Smooth muscle cell (in vitro differentiated cells): ENCODE measurements around the gene ACSL1. TPM values are rescaled to one million over a fixed set of nuclear protein-coding genes. Genes with fewer than 3 reads are reported as not detected.

Source experiments
- DNase-seq: peaks from one replicate; lab custom pipeline; 2025; ENCODE audit not compliant: unreplicated experiment; lab: John Stamatoyannopoulos, UW
- H2AFZ ChIP-seq: fragments of 200-600 bp; sonication (generic); 2 replicates; pipeline ENCODE4 v1.6.0; 2016; ENCODE audit warnings: antibody characterized with exemption, low read depth, mild to moderate bottlenecking
- H3F3A ChIP-seq: fragments of 200-600 bp; sonication (generic); 2 replicates; pipeline ENCODE4 v1.6.0; 2017; ENCODE audit warnings: antibody characterized with exemption, low read depth
- H3K27ac ChIP-seq: fragments of 200-600 bp; sonication (generic); 2 replicates; pipeline ENCODE4 v1.5.1; 2016; ENCODE audit warnings: low read depth, mild to moderate bottlenecking
- H3K27me3 ChIP-seq: fragments of 200-600 bp; sonication (generic); 2 replicates; pipeline ENCODE4 v1.6.1; 2016; ENCODE audit warnings: low read depth, mild to moderate bottlenecking
- H3K36me3 ChIP-seq: fragments of 200-600 bp; sonication (generic); 2 replicates; pipeline ENCODE4 v1.5.1; 2016; ENCODE audit warnings: low read depth
- H3K4me1 ChIP-seq: fragments of 200-600 bp; sonication (generic); 2 replicates; pipeline ENCODE4 v1.5.1; 2016; ENCODE audit warnings: low read depth
- H3K4me2 ChIP-seq: fragments of 200-600 bp; sonication (generic); 2 replicates; pipeline ENCODE4 v1.6.0; 2016; ENCODE audit warnings: mild to moderate bottlenecking
- H3K4me3 ChIP-seq: fragments of 200-600 bp; sonication (generic); 2 replicates; pipeline ENCODE4 v1.5.1; 2016; ENCODE audit warnings: mild to moderate bottlenecking
- H3K79me2 ChIP-seq: fragments of 200-600 bp; sonication (generic); 2 replicates; pipeline ENCODE4 v1.6.0; 2016; ENCODE audit warnings: low read depth, mild to moderate bottlenecking
- H3K9ac ChIP-seq: fragments of 200-600 bp; sonication (generic); 2 replicates; pipeline ENCODE4 v1.6.0; 2016; ENCODE audit warnings: low read depth
- H3K9me3 ChIP-seq: fragments of 200-600 bp; sonication (generic); replicated peaks from 2 replicates; pipeline ENCODE4 v1.5.1; 2016; ENCODE audit warnings: low read depth
- H4K20me1 ChIP-seq: fragments of 200-600 bp; sonication (generic); 2 replicates; pipeline ENCODE4 v1.6.0; 2016; ENCODE audit warnings: low read depth
- WGBS: methylation state at CpG from one replicate; pipeline ENCODE4 v1.1.7; 2016; ENCODE audit warnings: low lambda C conversion rate; 5-methylcytosine and 5-hydroxymethylcytosine counted together
- polyA plus RNA-seq: library from polyadenylated mRNA; unstranded; fragments of >200 nt; fragmentation: Nextera tagmentation; extraction: Ambion mirVana; gene quantifications from 2 replicates; pipeline ENCODE4 v1.2.1, GENCODE V29; 2016
- total RNA-seq: library from RNA; depleted of rRNA; stranded (reverse); fragments of >200 nt; gene quantifications from 2 replicates; pipeline ENCODE4 v1.2.3, GENCODE V29; 2014
- TF ChIP-seq, protein P1 (sequence below): fragments of 200-600 bp; sonication (generic); IDR thresholded peaks from 2 replicates; pipeline ENCODE4 v1.5.1; 2017; ENCODE audit warnings: borderline replicate concordance, mild to moderate bottlenecking, antibody characterized with exemption; ENCODE audit not compliant: insufficient read depth, poor library complexity, severe bottlenecking

Gene ACSL1
- total and polyA plus RNA-seq, 2 experiments from 2014 or later: 13.8 to 24.5 TPM

DNA sequence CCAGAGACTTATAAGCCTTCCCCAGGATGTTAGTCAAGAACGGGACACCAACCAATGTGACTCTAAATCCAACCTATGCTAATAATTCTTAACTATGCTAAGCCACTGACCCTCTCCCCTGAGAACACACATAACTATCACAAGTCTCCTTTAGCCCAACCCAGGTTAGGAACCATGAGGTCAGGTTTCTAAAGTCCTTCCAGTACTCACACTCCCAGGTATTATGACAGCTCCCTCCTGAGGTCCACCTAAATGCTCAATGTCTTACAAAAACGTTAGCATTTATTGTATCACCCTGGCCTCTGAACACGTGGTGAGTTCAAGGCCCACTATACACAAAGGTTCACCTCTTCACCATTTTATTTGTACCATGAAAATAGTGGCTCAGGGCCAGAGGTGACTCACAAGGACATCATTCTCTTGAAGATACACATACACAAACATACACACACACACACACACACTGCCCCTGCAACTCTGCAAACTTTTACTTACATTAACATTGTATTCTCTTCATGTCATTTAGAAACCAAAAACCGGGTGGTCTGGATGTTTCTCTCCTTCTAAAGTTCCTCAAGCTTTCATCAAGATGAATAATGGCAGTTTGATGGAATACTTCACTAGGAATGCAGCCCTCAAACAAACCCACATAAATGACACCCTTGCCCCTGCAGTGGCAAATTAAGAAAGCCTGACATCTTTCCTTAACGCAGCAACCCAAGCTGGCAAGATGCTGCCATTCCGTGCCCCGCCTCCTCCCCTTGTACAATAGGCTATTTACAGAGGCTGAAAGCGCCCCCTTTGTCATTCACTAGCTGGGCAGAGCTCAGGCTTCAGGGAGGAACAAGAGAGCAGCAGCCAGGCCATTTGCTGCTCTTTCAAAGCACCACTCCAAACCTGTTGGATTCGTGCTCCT is 17.7 kb downstream of the ACSL1 start:
- Histone ChIP-seq H3K9ac (no peak overlapping the region), H4K20me1 (peaks cover 35% of the 10 kb centered on the region), H3K4me2 (no peak overlapping the region), H3K9me3 (no peaks in the 10 kb centered on the region), H3K27me3 (no peaks in the 10 kb centered on the region), H2AFZ (no peak overlapping the region), H3K4me1 (no peaks in the 10 kb centered on the region), H3K79me2 (no peaks in the 10 kb centered on the region), H3K4me3 (no peak overlapping the region), H3K27ac (no peak overlapping the region), H3F3A (peaks cover 7% of the 10 kb centered on the region), H3K36me3 (no peaks in the 10 kb centered on the region)
- TF ChIP-seq, protein P1, sequence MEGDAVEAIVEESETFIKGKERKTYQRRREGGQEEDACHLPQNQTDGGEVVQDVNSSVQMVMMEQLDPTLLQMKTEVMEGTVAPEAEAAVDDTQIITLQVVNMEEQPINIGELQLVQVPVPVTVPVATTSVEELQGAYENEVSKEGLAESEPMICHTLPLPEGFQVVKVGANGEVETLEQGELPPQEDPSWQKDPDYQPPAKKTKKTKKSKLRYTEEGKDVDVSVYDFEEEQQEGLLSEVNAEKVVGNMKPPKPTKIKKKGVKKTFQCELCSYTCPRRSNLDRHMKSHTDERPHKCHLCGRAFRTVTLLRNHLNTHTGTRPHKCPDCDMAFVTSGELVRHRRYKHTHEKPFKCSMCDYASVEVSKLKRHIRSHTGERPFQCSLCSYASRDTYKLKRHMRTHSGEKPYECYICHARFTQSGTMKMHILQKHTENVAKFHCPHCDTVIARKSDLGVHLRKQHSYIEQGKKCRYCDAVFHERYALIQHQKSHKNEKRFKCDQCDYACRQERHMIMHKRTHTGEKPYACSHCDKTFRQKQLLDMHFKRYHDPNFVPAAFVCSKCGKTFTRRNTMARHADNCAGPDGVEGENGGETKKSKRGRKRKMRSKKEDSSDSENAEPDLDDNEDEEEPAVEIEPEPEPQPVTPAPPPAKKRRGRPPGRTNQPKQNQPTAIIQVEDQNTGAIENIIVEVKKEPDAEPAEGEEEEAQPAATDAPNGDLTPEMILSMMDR: no peak
- 38% methylated on average over 9 of the region's 9 CpGs for WGBS
- DNase-seq: no peak

DNA sequence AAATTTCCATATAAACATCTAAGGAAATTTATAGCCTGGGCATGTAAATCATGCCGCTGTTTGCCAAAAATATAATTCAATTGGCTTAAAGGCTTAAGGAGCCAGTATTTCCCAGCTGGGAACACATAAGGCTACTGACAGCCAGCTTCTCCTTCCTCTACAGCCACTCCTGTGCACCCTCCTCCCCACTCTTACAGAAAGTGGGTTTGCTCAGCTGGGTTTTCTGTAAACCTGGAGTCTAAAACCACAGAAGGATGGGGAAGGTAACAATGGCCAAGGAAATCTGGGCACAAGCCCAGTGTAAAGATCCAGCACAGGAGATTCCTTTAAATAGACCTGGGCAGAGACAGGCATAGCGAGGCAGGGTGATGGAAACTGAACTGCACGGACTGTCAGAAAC is 18.5 kb downstream of the ACSL1 start:
- Histone ChIP-seq H3K36me3 (no peaks in the 10 kb centered on the region), H3K4me2 (no peak overlapping the region), H3K4me3 (no peak overlapping the region), H3K27me3 (no peaks in the 10 kb centered on the region), H3K27ac (no peak overlapping the region), H3K4me1 (no peaks in the 10 kb centered on the region), H4K20me1 (peaks cover 37% of the 10 kb centered on the region), H3F3A (no peaks in the 10 kb centered on the region), H2AFZ (no peak overlapping the region), H3K79me2 (no peaks in the 10 kb centered on the region), H3K9me3 (no peaks in the 10 kb centered on the region), H3K9ac (no peak overlapping the region)
- TF ChIP-seq, protein P1: no peak
- no peak for DNase-seq
- WGBS: 90% methylated on average over 3 of the region's 3 CpGs

DNA sequence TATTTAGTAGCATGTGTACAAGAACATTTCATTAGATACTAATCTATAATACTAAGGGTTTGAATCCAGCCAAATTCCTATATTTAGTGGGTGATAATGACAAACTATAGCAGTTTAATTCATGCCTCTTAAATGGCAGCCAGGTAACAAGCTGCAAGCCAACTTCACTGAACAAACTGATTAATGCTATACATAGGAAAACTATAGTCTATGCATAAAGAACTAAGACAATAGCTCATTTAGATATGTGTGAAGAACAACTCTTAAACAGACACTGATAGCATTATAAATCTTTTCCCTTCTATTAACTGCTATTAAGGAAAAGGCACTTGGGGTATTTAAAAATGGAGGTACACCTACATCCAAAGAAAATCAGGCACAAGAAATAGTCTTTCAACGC is 19.1 kb downstream of the ACSL1 start:
- Histone ChIP-seq H3K4me3 (no peak overlapping the region), H3F3A (no peaks in the 10 kb centered on the region), H3K4me2 (no peak overlapping the region), H3K9me3 (no peaks in the 10 kb centered on the region), H3K27ac (no peak overlapping the region), H4K20me1 (peaks cover 43% of the 10 kb centered on the region), H3K4me1 (no peaks in the 10 kb centered on the region), H3K9ac (no peak overlapping the region), H3K27me3 (no peaks in the 10 kb centered on the region), H3K79me2 (no peaks in the 10 kb centered on the region), H2AFZ (no peak overlapping the region), H3K36me3 (no peaks in the 10 kb centered on the region)
- TF ChIP-seq, protein P1: no peak
- WGBS: 92% methylated on average over 1 of the region's 1 CpG
- DNase-seq: no peak

DNA sequence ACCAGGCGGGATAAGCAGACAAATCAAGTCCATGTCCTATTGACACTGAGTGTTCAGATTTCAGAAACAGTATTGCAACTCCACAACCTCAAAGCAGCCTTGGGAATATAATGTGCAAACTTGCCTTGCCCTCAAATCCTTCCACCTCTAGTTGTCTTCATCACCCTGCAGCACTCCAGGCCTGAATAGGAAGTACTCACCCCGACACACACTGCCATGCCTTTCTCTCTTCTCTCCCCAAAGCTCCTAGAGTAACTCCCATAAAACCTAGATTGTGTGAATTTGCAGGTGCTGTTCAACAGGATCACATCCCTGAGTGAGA is 19.6 kb downstream of the ACSL1 start:
- DNase-seq: no peak
- Histone ChIP-seq H3K9me3 (no peaks in the 10 kb centered on the region), H3K36me3 (no peaks in the 10 kb centered on the region), H2AFZ (no peak overlapping the region), H3K4me2 (no peak overlapping the region), H3F3A (no peaks in the 10 kb centered on the region), H3K4me3 (no peak overlapping the region), H3K27ac (no peak overlapping the region), H3K79me2 (no peaks in the 10 kb centered on the region), H4K20me1 (peaks cover 45% of the 10 kb centered on the region), H3K9ac (no peak overlapping the region), H3K27me3 (no peaks in the 10 kb centered on the region), H3K4me1 (no peaks in the 10 kb centered on the region)
- TF ChIP-seq, protein P1: no peak
- 93% methylated on average over 2 of the region's 2 CpGs for WGBS
